ENCODE data around the gene SH3RF2.
"Not testable (repeated sequence)": the region's sequence is repeated elsewhere in the genome, so short reads cannot be mapped to it uniquely, and the experiment has no call there.

Gene SH3RF2, protein sequence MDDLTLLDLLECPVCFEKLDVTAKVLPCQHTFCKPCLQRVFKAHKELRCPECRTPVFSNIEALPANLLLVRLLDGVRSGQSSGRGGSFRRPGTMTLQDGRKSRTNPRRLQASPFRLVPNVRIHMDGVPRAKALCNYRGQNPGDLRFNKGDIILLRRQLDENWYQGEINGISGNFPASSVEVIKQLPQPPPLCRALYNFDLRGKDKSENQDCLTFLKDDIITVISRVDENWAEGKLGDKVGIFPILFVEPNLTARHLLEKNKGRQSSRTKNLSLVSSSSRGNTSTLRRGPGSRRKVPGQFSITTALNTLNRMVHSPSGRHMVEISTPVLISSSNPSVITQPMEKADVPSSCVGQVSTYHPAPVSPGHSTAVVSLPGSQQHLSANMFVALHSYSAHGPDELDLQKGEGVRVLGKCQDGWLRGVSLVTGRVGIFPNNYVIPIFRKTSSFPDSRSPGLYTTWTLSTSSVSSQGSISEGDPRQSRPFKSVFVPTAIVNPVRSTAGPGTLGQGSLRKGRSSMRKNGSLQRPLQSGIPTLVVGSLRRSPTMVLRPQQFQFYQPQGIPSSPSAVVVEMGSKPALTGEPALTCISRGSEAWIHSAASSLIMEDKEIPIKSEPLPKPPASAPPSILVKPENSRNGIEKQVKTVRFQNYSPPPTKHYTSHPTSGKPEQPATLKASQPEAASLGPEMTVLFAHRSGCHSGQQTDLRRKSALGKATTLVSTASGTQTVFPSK

DNA sequence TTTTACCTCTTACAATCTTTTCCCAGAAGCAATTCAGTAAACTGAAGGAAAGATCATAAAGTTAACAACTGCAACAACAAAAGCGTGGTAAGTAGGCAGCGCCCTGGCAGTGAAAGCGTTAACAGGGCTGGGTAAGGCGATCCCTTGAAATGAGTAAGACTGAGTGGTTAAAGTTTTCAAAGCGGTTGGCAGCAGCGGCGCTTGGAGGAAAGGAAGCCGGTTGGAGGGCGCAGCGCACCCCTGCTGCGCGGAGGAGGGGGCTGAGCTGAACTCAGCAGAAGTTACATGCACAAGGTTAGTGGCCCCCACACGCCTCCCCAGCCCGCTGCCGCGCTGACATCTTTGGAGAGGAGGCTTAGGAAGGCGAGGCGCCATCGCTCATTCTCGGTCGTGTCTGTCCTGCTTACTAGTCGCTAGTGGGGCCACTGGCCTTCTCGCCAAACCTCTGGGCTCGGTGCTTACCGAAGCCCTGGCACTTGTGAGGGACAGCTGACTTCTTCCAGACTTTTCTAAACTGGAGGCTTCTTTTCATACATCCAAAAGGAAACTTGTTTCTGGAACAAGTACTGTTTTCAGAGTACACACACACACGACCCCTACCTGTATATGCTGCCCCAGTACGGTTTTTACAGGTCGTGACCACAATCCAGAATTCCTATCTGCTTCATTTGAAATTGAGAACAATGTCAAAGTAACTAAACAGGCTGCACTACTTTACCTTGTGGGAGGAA, at the start of gene SH3RF2:
SH3RF2 (plus strand) TSS at position 178 of the 731 bp plus-strand sequence. CDS start 1,351 bp downstream, outside the sequence.
- DNase-seq (ENCODE audit: low read depth in 2 of 2), result no peak

DNA sequence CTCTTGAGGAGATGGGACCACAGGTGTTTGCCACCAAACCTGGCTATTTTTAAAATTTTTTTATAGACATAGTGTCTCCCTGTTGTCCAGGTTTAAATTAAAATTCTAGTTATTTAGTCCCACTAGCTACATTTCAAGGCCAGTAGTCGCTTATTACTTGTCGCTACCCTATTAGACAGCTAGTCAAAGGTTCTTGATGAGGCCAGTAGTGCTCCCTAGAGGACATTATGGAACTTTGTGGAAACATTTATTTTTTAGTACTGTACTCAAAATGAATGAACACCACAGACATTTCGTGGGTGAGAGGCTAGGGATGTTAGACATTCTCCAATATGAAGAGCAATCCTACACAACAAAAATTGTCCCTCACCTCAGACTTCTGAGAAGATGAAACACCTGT, 49.2 kb upstream of the SH3RF2 start:
- no peak for DNase-seq (ENCODE audit: low read depth in 2 of 2)

- no peak for DNase-seq (ENCODE audit: low read depth in 2 of 2)
Observed at GRCh38 chr5:145887976-145888574, 48.3 kb upstream of the SH3RF2 start.

DNA sequence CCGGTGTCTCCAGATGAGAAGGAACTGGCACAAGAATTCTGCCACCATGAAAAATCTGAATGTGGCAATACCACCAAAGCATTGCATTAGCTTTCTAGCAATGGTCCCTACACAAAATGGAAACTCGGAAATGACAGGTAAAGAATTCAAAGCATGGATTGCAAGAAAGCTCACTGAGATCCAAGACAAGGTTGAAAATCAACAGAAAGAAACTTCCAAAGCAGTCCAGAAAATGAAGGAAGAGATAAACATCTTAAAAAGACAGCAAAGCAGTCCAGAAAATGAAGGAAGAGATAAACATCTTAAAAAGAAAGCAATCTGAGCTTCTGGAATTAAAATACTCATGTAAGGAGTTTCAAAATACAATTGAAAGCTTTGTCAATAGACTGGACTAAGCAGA, 46.8 kb upstream of the SH3RF2 start:
- no peak for DNase-seq (ENCODE audit: low read depth in 2 of 2)

- DNase-seq (ENCODE audit: low read depth in 2 of 2), result not testable (repeated sequence)
Observed at GRCh38 chr5:145891378-145891777, 45.0 kb upstream of the SH3RF2 start.

GRCh38 chr5:145898171-145898570, 38.2 kb upstream of the SH3RF2 start:
- no peak for DNase-seq (ENCODE audit: low read depth in 2 of 2)

DNA sequence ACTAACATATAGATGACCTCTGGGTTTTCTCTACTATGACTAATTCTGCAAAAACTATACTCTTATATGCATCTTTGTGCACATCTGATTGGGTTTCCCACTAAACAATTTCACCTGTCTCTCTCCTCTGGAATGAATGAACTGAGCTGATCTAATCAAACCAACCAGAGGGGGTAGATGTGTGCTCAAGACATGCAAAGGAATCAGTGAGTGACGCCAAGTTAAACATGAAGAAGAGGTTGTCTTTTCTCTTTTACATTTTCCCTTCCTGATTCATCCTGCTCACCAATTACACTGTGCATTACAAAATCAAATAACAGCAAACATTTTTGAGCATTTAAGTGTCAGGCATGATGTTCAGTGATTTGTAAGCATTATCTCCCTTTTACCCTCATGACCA, 34.0 kb upstream of the SH3RF2 start:
- DNase-seq (ENCODE audit: low read depth in 2 of 2), result no peak

GRCh38 chr5:145903113-145903512, 33.3 kb upstream of the SH3RF2 start:
- DNase-seq (ENCODE audit: low read depth in 2 of 2), result no peak

- no peak for DNase-seq (ENCODE audit: low read depth in 2 of 2)
Observed at GRCh38 chr5:145903867-145904266, 32.5 kb upstream of the SH3RF2 start.

GRCh38 chr5:145904743-145905142, 31.6 kb upstream of the SH3RF2 start:
- DNase-seq (ENCODE audit: low read depth in 2 of 2), result no peak

GRCh38 chr5:145906401-145906800, 30.0 kb upstream of the SH3RF2 start:
- DNase-seq (ENCODE audit: low read depth in 2 of 2), result no peak

- no peak for DNase-seq (ENCODE audit: low read depth in 2 of 2)
Observed at GRCh38 chr5:145908206-145908960, 28.0 kb upstream of the SH3RF2 start.

- DNase-seq (ENCODE audit: low read depth in 2 of 2), result no peak
Observed at GRCh38 chr5:145911164-145911563, 25.2 kb upstream of the SH3RF2 start.

GRCh38 chr5:145912019-145912418, 24.4 kb upstream of the SH3RF2 start:
- no peak for DNase-seq (ENCODE audit: low read depth in 2 of 2)

DNA sequence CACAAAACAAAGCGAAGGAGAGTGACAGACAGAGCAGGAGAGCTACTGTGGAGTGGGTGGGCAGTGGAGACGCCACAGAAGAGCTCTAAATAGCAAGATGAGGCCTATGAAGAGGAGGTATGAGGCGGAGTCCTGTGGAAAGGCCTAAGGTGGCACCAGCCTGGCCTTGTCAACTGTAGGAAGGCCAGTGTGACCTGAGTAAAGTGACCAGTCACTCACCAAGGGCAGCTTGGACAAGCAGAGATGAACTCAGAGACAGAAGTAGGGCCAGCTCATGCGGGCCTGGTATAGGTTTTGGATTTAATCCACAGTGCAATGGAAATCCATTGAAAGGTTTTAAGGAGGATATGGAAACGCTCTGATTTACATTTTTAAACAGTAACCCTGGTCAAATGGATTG, 23.8 kb upstream of the SH3RF2 start:
- DNase-seq (ENCODE audit: low read depth in 2 of 2), result no peak

- no peak for DNase-seq (ENCODE audit: low read depth in 2 of 2)
Observed at GRCh38 chr5:145913701-145914100, 22.7 kb upstream of the SH3RF2 start.

DNA sequence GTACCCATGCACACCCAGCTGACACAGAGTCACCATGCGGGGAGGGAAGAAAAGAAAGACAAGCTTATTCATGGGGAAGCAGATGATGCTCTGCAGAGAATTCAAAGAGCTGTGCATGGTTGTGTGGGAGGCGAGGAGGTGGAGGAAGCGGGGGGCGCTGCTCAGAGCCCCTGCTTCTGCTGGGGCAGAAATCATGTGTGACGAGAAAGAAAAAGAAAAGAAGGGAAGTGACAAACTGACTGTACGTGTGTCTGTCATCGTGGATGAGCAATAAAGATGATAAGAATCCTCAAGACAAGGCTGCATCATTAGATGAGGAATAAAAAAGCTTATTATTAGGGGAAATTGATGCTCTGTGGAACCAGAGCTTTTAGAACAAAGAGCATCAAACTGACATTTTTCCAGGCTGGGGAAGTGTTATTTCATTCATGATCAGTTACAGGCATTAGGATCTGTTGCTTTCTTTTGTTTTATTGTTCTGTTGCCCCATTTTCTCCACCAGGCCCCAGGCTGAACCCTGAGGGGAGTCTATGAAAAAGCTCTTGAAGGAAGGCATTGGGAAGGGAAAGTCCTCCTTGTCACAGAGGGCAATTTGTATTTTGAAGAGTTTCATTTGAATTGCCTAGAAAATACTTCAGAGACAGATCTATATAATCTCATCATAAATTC, 20.3 kb upstream of the SH3RF2 start:
- no peak for DNase-seq (ENCODE audit: low read depth in 2 of 2)

GRCh38 chr5:145917288-145917687, 19.1 kb upstream of the SH3RF2 start:
- DNase-seq (ENCODE audit: low read depth in 2 of 2), result no peak

DNA sequence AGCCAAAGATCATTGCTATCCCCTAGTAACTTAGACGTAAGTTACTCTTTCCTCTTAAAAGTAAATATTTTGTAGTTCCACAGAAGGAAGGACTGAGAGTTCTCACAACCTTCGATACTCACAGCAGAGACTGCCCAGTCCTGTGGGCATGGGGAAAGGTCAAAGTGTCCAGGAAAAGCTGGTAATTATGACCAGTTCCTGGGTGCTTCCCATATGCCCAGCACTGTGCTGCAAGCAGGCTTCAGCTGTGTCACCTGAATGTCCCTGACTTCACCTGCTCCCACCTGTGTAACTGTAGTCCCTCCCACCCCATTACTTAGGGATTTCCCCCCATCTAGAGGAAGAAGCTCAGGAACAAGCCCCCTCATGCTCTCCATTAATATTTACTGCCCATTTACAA, 18.0 kb upstream of the SH3RF2 start:
- no peak for DNase-seq (ENCODE audit: low read depth in 2 of 2)

GRCh38 chr5:145919413-145919812, 17.0 kb upstream of the SH3RF2 start:
- no peak for DNase-seq (ENCODE audit: low read depth in 2 of 2)

All from stimulated activated CD8-positive, alpha-beta memory T cell treated with anti-CD3 and anti-CD28 coated beads, Interleukin-7, amount 100 ng/mL, for 1 hour (primary cell).